ENCODE results near the gene ZNF322. TPM values are rescaled to one million over a fixed set of nuclear protein-coding genes. Genes with fewer than 3 reads are reported as not detected.

ZNF322 gene
- polyA plus RNA-seq, 2 donors, result 3.0 to 3.2 TPM

GRCh38 chr6:26594131-26594498 lies 65.4 kb downstream of the ZNF322 start:
- peaks cover 6 to 10% of the 10 kb centered on the region in 2 donors for H3K4me1 ChIP-seq (ENCODE audit: control insufficient read depth in 2 of 2, insufficient read depth in 2 of 2, low read length in 1 of 2)
- no peaks in the 10 kb centered on the region for H3K9me3 ChIP-seq (ENCODE audit: control insufficient read depth in 2 of 2, insufficient read depth in 1 of 2, low read depth in 1 of 2, low read length in 1 of 2)
- no peak overlapping the region for H3K27ac ChIP-seq (ENCODE audit: low read depth in 2 of 2, low read length in 1 of 2)
- 34 to 46% methylated on average over 6 of the region's 6 CpGs for WGBS, 2 donors
- no peak overlapping the region for H3K4me3 ChIP-seq (ENCODE audit: low read depth in 1 of 2, low read length in 2 of 2)
- no peaks in the 10 kb centered on the region for H3K27me3 ChIP-seq (ENCODE audit: control insufficient read depth in 1 of 2, insufficient read depth in 2 of 2, low read length in 2 of 2)
- H3K36me3 ChIP-seq (ENCODE audit: control insufficient read depth in 2 of 2, insufficient read depth in 2 of 2, low read length in 1 of 2), result peaks cover 0 to 9% of the 10 kb centered on the region in 2 donors

GRCh38 chr6:26593278-26594130 lies 66.0 kb downstream of the ZNF322 start:
- WGBS, 2 donors, result 41 to 51% methylated on average over 20 of the region's 20 CpGs
- H3K9me3 ChIP-seq (ENCODE audit: control insufficient read depth in 2 of 2, insufficient read depth in 1 of 2, low read depth in 1 of 2, low read length in 1 of 2), result no peaks in the 10 kb centered on the region
- no peak overlapping the region for H3K27ac ChIP-seq (ENCODE audit: low read depth in 2 of 2, low read length in 1 of 2)
- no peak overlapping the region for H3K4me3 ChIP-seq (ENCODE audit: low read depth in 1 of 2, low read length in 2 of 2)
- H3K4me1 ChIP-seq (ENCODE audit: control insufficient read depth in 2 of 2, insufficient read depth in 2 of 2, low read length in 1 of 2), result peaks cover 6 to 10% of the 10 kb centered on the region in 2 donors
- peaks cover 0 to 5% of the 10 kb centered on the region in 2 donors for H3K36me3 ChIP-seq (ENCODE audit: control insufficient read depth in 2 of 2, insufficient read depth in 2 of 2, low read length in 1 of 2)
- no peaks in the 10 kb centered on the region for H3K27me3 ChIP-seq (ENCODE audit: control insufficient read depth in 1 of 2, insufficient read depth in 2 of 2, low read length in 2 of 2)

- Histone ChIP-seq H3K4me1 (ENCODE audit: control insufficient read depth in 2 of 2, insufficient read depth in 2 of 2, low read length in 1 of 2) (peaks cover 0 to 2% of the 10 kb centered on the region in 2 donors), H3K27ac (ENCODE audit: low read depth in 2 of 2, low read length in 1 of 2) (no peak overlapping the region), H3K4me3 (ENCODE audit: low read depth in 1 of 2, low read length in 2 of 2) (no peak overlapping the region), H3K36me3 (ENCODE audit: control insufficient read depth in 2 of 2, insufficient read depth in 2 of 2, low read length in 1 of 2) (no peaks in the 10 kb centered on the region), H3K27me3 (ENCODE audit: control insufficient read depth in 1 of 2, insufficient read depth in 2 of 2, low read length in 2 of 2) (no peaks in the 10 kb centered on the region), H3K9me3 (ENCODE audit: control insufficient read depth in 2 of 2, insufficient read depth in 1 of 2, low read depth in 1 of 2, low read length in 1 of 2) (no peaks in the 10 kb centered on the region)
- 59 to 63% methylated on average over 4 of the region's 4 CpGs for WGBS, 2 donors
These were observed 66.9 kb downstream of the ZNF322 start for GRCh38 chr6:26592649-26593048.

GRCh38 chr6:26588965-26589364 lies 70.6 kb downstream of the ZNF322 start:
- no peaks in the 10 kb centered on the region for H3K4me1 ChIP-seq (ENCODE audit: control insufficient read depth in 2 of 2, insufficient read depth in 2 of 2, low read length in 1 of 2)
- H3K27ac ChIP-seq (ENCODE audit: low read depth in 2 of 2, low read length in 1 of 2), result no peak overlapping the region
- no peaks in the 10 kb centered on the region for H3K27me3 ChIP-seq (ENCODE audit: control insufficient read depth in 1 of 2, insufficient read depth in 2 of 2, low read length in 2 of 2)
- WGBS, 2 donors, result 93 to 96% methylated on average over 21 of the region's 21 CpGs
- no peaks in the 10 kb centered on the region for H3K9me3 ChIP-seq (ENCODE audit: control insufficient read depth in 2 of 2, insufficient read depth in 1 of 2, low read depth in 1 of 2, low read length in 1 of 2)
- H3K4me3 ChIP-seq (ENCODE audit: low read depth in 1 of 2, low read length in 2 of 2), result no peak overlapping the region
- no peaks in the 10 kb centered on the region for H3K36me3 ChIP-seq (ENCODE audit: control insufficient read depth in 2 of 2, insufficient read depth in 2 of 2, low read length in 1 of 2)

Other genes with a start within 250 kb of the ZNF322 start
- 1 to 10 TPM; 3.8 to 4.6 TPM for gene BTN3A3, start 219.2 kb downstream of the ZNF322 start, polyA plus RNA-seq
- 10 to 100 TPM; 10.3 to 10.7 TPM for gene BTN2A1, start 201.8 kb downstream of the ZNF322 start, polyA plus RNA-seq
- not detected for gene BTN1A1, start 159.4 kb downstream of the ZNF322 start, polyA plus RNA-seq
- 10 to 100 TPM in 1 of 2 donors, 1 to 10 TPM in 1; 6.4 to 27.5 TPM for gene HMGN4, start 121.4 kb downstream of the ZNF322 start, polyA plus RNA-seq
- 10 to 100 TPM in 1 of 2 donors, 1 to 10 TPM in 1; 7.9 to 17.8 TPM for gene ABT1, start 62.8 kb downstream of the ZNF322 start, polyA plus RNA-seq